Skeletal muscle tissue (tissue), 4 donors: Measurements from ENCODE around the gene NNT. TPM values are rescaled to one million over a fixed set of nuclear protein-coding genes. Genes with fewer than 3 reads are reported as not detected.
"Not testable (repeated sequence)": the region's sequence is repeated elsewhere in the genome, so short reads cannot be mapped to it uniquely, and the experiment has no call there.

ENCODE experiments used
- H3K27ac ChIP-seq: one replicate; pipeline ENCODE4 v1.7.0; 2013; ENCODE audit warnings: mild to moderate bottlenecking, low read depth, low read length, inconsistent platforms
- H3K27me3 ChIP-seq, 3 donors: one replicate each; pipeline ENCODE4 v1.7.0; 2013; ENCODE audit warnings: low read length in 3 of 3; ENCODE audit not compliant: control insufficient read depth in 3 of 3, insufficient read depth in 3 of 3
- H3K36me3 ChIP-seq, 3 donors: one replicate each; pipeline ENCODE4 v1.7.0; 2013; ENCODE audit warnings: low read length in 3 of 3; ENCODE audit not compliant: control insufficient read depth in 3 of 3, insufficient read depth in 3 of 3
- H3K4me1 ChIP-seq, 3 donors: one replicate each; pipeline ENCODE4 v1.7.0; 2013; ENCODE audit warnings: low read length in 3 of 3, mild to moderate bottlenecking in 3 of 3; ENCODE audit not compliant: control insufficient read depth in 3 of 3, insufficient read depth in 3 of 3
- H3K4me3 ChIP-seq, 3 donors: one replicate each; pipeline ENCODE4 v1.7.0; 2013; ENCODE audit warnings: low read length in 3 of 3
- H3K9ac ChIP-seq, 3 donors: one replicate each; pipeline ENCODE4 v1.7.0; 2013; ENCODE audit warnings: low read length in 3 of 3, mild to moderate bottlenecking in 3 of 3, moderate library complexity in 2 of 3, low read depth in 1 of 3
- H3K9me3 ChIP-seq, 3 donors: one replicate each; pipeline ENCODE4 v1.7.0; 2013; ENCODE audit warnings: low read length in 3 of 3; ENCODE audit not compliant: control insufficient read depth in 3 of 3
- total RNA-seq: library from RNA; depleted of rRNA; stranded (reverse); fragments of >200 nt; gene quantifications from one replicate; pipeline ENCODE4 v1.2.3, GENCODE V29; 2014
- donor health status: Osteomylitis.

NNT gene
- total RNA-seq, 1 donor from 2014 or later, result 116 TPM

DNA sequence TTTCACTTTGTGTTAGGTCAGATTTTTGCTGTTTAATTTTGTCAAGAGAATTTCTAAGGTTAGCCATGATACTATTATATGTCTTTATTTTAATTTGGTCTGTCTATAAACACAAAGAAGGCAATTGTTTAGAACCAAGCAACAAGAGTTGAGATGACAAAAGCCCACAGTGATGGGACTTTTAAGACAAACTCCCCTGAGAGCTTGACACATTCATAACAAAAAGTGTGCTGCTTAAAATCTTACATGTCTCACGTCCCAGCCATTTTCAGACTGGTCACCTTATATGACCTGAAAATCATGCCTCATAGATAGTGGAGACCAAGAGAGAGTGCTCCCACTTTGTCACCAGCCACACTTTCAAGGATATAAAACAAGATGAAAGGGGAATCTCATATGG is 21.6 kb upstream of the NNT start:
- peaks cover 2 to 6% (median 5%) of the 10 kb centered on the region in 3 donors for H3K36me3 ChIP-seq
- H3K9ac ChIP-seq, result no peak overlapping the region
- no peaks in the 10 kb centered on the region for H3K27me3 ChIP-seq
- H3K9me3 ChIP-seq, result no peaks in the 10 kb centered on the region
- peaks cover 0 to 5% (median 4%) of the 10 kb centered on the region in 3 donors for H3K4me1 ChIP-seq
- no peak overlapping the region for H3K27ac ChIP-seq
- H3K4me3 ChIP-seq, result no peak overlapping the region

DNA sequence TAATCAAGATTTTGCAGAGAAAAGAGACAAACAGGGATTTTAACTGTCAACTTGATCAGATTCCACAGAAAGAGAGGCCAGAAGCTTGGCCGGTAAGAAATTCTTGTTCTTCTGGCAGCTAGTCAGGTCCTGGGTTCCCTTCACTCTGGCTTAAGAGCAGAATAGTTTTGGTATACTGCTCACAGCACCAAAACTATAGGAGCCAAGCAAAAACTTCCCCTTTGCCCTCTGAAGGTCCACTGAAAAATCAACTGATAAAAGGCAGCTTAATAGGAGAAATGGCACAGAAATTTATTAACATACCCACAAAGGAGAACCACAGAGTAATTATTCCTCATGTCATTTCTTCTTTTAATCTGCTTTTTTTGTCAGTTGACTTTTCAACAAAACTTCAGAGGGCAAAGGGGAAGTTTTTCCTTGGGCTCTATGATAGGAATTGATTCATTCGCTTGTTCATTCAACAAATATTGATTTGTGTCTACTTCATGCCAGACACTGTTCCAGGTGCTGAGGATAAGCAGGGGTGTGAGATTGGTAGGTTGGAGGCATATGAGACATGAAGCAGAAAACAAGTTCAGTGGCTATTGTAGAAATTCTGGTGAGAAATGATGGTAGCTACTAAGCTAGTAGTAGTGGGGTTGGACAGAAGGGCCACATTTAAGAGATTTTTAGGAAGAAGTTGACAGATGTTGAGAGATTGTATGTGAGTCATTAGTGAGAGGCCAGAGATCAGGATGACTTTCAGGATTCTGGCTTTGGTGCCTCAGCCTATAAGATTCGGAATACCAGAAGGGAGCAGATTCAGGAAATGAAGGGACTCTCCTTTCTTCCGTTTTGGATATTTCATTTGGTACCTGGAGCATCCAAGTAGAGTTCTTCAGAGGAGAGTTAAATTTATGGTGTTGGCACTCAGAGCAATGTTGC is 20.6 kb upstream of the NNT start:
- no peak overlapping the region for H3K9ac ChIP-seq
- H3K36me3 ChIP-seq, result peaks cover 2 to 8% (median 6%) of the 10 kb centered on the region in 3 donors
- H3K9me3 ChIP-seq, result no peaks in the 10 kb centered on the region
- H3K27ac ChIP-seq, result no peak overlapping the region
- H3K4me1 ChIP-seq, result peaks cover 0 to 5% (median 4%) of the 10 kb centered on the region in 3 donors
- H3K27me3 ChIP-seq, result no peaks in the 10 kb centered on the region
- H3K4me3 ChIP-seq, result no peak overlapping the region

GRCh38 chr5:43583724-43584123 is 19.3 kb upstream of the NNT start:
- H3K4me1 ChIP-seq, result peaks cover 0 to 5% (median 4%) of the 10 kb centered on the region in 3 donors
- no peaks in the 10 kb centered on the region for H3K9me3 ChIP-seq
- peaks cover 2 to 10% (median 6%) of the 10 kb centered on the region in 3 donors for H3K36me3 ChIP-seq
- no peak overlapping the region for H3K27ac ChIP-seq
- no peak overlapping the region for H3K4me3 ChIP-seq
- H3K9ac ChIP-seq, result no peak overlapping the region
- H3K27me3 ChIP-seq, result no peaks in the 10 kb centered on the region

DNA sequence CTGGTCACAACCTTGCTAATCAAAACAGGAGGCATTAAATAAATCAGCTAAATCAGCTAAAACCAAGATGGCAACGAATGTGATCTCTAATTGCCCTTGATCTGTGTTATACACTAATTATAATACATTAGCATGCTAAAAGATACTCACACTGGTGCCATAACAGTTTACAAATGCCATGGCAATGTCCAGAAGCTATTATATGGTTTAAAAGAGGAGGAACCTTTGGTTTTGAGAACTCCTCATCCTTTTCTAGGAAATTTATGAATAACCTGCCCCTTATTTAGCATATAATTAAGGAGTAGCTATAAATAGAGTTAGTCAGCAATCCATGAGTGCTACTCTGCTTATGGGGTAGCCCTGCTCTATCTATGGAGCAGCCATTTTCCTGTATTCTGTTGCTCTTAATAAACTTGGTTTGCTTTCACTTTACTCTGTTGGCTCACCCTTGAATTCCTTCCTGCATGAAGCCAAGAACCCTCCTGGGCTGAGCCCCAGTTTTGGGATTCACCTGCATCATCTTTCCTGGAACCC is 18.7 kb upstream of the NNT start:
- no peak overlapping the region for H3K4me3 ChIP-seq
- H3K27me3 ChIP-seq, result no peaks in the 10 kb centered on the region
- no peaks in the 10 kb centered on the region for H3K9me3 ChIP-seq
- no peak overlapping the region for H3K9ac ChIP-seq
- peaks cover 0 to 5% (median 4%) of the 10 kb centered on the region in 3 donors for H3K4me1 ChIP-seq
- H3K27ac ChIP-seq, result no peak overlapping the region
- H3K36me3 ChIP-seq, result peaks cover 2 to 10% (median 6%) of the 10 kb centered on the region in 3 donors

GRCh38 chr5:43588842-43589241 is 14.1 kb upstream of the NNT start:
- Histone ChIP-seq H3K27me3 (no peaks in the 10 kb centered on the region), H3K9me3 (no peaks in the 10 kb centered on the region), H3K4me1 (peaks cover 0 to 5% (median 4%) of the 10 kb centered on the region in 3 donors), H3K36me3 (peaks cover 0 to 8% (median 0%) of the 10 kb centered on the region in 3 donors), H3K27ac (no peak overlapping the region), H3K4me3 (no peak overlapping the region), H3K9ac (no peak overlapping the region)

- Histone ChIP-seq H3K9ac (no peak overlapping the region), H3K9me3 (no peaks in the 10 kb centered on the region), H3K27ac (no peak overlapping the region), H3K36me3 (peaks cover 0 to 8% (median 0%) of the 10 kb centered on the region in 3 donors), H3K4me3 (no peak overlapping the region), H3K4me1 (peaks cover 0 to 4% (median 3%) of the 10 kb centered on the region in 3 donors), H3K27me3 (no peaks in the 10 kb centered on the region)
Measured at GRCh38 chr5:43589310-43589709, 13.7 kb upstream of the NNT start.

GRCh38 chr5:43590700-43591099 is 12.3 kb upstream of the NNT start:
- no peaks in the 10 kb centered on the region for H3K4me1 ChIP-seq
- H3K9me3 ChIP-seq, result no peaks in the 10 kb centered on the region
- H3K9ac ChIP-seq, result no peak overlapping the region
- H3K27me3 ChIP-seq, result no peaks in the 10 kb centered on the region
- no peak overlapping the region for H3K27ac ChIP-seq
- no peak overlapping the region for H3K4me3 ChIP-seq
- peaks cover 0 to 8% (median 0%) of the 10 kb centered on the region in 3 donors for H3K36me3 ChIP-seq

- Histone ChIP-seq H3K4me3 (no peak overlapping the region), H3K9ac (no peak overlapping the region), H3K4me1 (no peaks in the 10 kb centered on the region), H3K27me3 (no peaks in the 10 kb centered on the region), H3K36me3 (peaks cover 0 to 5% (median 0%) of the 10 kb centered on the region in 3 donors), H3K9me3 (no peaks in the 10 kb centered on the region), H3K27ac (no peak overlapping the region)
Measured at GRCh38 chr5:43592363-43592762, 10.6 kb upstream of the NNT start.

GRCh38 chr5:43598927-43599326 is 4.1 kb upstream of the NNT start:
- H3K36me3 ChIP-seq, result not testable (repeated sequence)

More at GRCh38 chr5:43598927-43599326, 4.1 kb upstream of the NNT start:
- H3K27ac ChIP-seq, H3K27me3 ChIP-seq, H3K9me3 ChIP-seq, H3K9ac ChIP-seq, H3K4me3 ChIP-seq: not testable (repeated sequence)
- H3K4me1 ChIP-seq, result peaks cover 8 to 15% (median 15%) of the 10 kb centered on the region in 3 donors
